ENCODE results near the gene CYP4F2.
A peak's percentile ranks its signal among the peaks of the same experiment; 100 is the strongest.
"Not testable (repeated sequence)": the region's sequence is repeated elsewhere in the genome, so short reads cannot be mapped to it uniquely, and the experiment has no call there.

Gene CYP4F2

GRCh38 chr19:15900504-15900903 lies 2.6 kb upstream of the CYP4F2 start:
- no peak for FAIRE-seq

GRCh38 chr19:15900032-15900431 lies 2.2 kb upstream of the CYP4F2 start:
- DNase-seq (ENCODE audit: low spot score); FAIRE-seq: not testable (repeated sequence)

More at GRCh38 chr19:15900504-15900903, 2.6 kb upstream of the CYP4F2 start:
- DNase-seq (ENCODE audit: low spot score), result no peak

GRCh38 chr19:15899561-15899960 lies 1.7 kb upstream of the CYP4F2 start:
- DNase-seq (ENCODE audit: low spot score); FAIRE-seq: not testable (repeated sequence)

- FAIRE-seq, result no peak
- no peak for DNase-seq (ENCODE audit: low spot score)
Measured at GRCh38 chr19:15897026-15897737, 692 bp downstream of the CYP4F2 start.

- no peak for DNase-seq (ENCODE audit: low spot score)
- FAIRE-seq, result no peak
Measured at GRCh38 chr19:15895876-15896430, 1.9 kb downstream of the CYP4F2 start.

- FAIRE-seq (no peak), DNase-seq (ENCODE audit: low spot score) (no peak)
Measured at GRCh38 chr19:15894359-15894758, 3.5 kb downstream of the CYP4F2 start.

GRCh38 chr19:15893477-15893876 lies 4.4 kb downstream of the CYP4F2 start:
- no peak for FAIRE-seq
- DNase-seq (ENCODE audit: low spot score), result no peak

GRCh38 chr19:15892012-15892411 lies 5.9 kb downstream of the CYP4F2 start:
- no peak for DNase-seq (ENCODE audit: low spot score)
- no peak for FAIRE-seq

- DNase-seq (ENCODE audit: low spot score) (no peak), FAIRE-seq (no peak)
Measured at GRCh38 chr19:15891434-15891833, 6.4 kb downstream of the CYP4F2 start.

GRCh38 chr19:15889339-15889738 lies 8.5 kb downstream of the CYP4F2 start:
- not testable (repeated sequence) for DNase-seq (ENCODE audit: low spot score); FAIRE-seq

- FAIRE-seq (no peak), DNase-seq (ENCODE audit: low spot score) (no peak)
Measured at GRCh38 chr19:15885919-15886318, 12.0 kb downstream of the CYP4F2 start.

GRCh38 chr19:15885167-15885566 lies 12.7 kb downstream of the CYP4F2 start:
- no peak for DNase-seq (ENCODE audit: low spot score)
- FAIRE-seq, result no peak

- FAIRE-seq, result not testable (repeated sequence)
Measured at GRCh38 chr19:15883329-15883728, 14.5 kb downstream of the CYP4F2 start.

GRCh38 chr19:15874821-15875474 lies 22.9 kb downstream of the CYP4F2 start:
- FAIRE-seq, result no peak
- DNase-seq (ENCODE audit: low spot score), result no peak

More at GRCh38 chr19:15883329-15883728, 14.5 kb downstream of the CYP4F2 start:
- DNase-seq (ENCODE audit: low spot score), result not testable (repeated sequence)

GRCh38 chr19:15873771-15874170 lies 24.1 kb downstream of the CYP4F2 start:
- FAIRE-seq; DNase-seq (ENCODE audit: low spot score): not testable (repeated sequence)

GRCh38 chr19:15871570-15871969 lies 26.3 kb downstream of the CYP4F2 start:
- DNase-seq (ENCODE audit: low spot score) (no peak), FAIRE-seq (no peak)

- FAIRE-seq, result no peak
Measured at GRCh38 chr19:15869873-15870272, 28.0 kb downstream of the CYP4F2 start.

GRCh38 chr19:15869109-15869555 lies 28.7 kb downstream of the CYP4F2 start:
- DNase-seq (ENCODE audit: low spot score) (peak; percentile 59), FAIRE-seq (no peak)

More at GRCh38 chr19:15869873-15870272, 28.0 kb downstream of the CYP4F2 start:
- DNase-seq (ENCODE audit: low spot score), result no peak

GRCh38 chr19:15866636-15867035 lies 31.2 kb downstream of the CYP4F2 start:
- FAIRE-seq (no peak), DNase-seq (ENCODE audit: low spot score) (no peak)

GRCh38 chr19:15864824-15865223 lies 33.0 kb downstream of the CYP4F2 start:
- no peak for DNase-seq (ENCODE audit: low spot score)
- no peak for FAIRE-seq

GRCh38 chr19:15863272-15863671 lies 34.6 kb downstream of the CYP4F2 start:
- peak; percentile 58 for DNase-seq (ENCODE audit: low spot score)

GRCh38 chr19:15862444-15862843 lies 35.4 kb downstream of the CYP4F2 start:
- DNase-seq (ENCODE audit: low spot score) (no peak), FAIRE-seq (no peak)

More at GRCh38 chr19:15863272-15863671, 34.6 kb downstream of the CYP4F2 start:
- no peak for FAIRE-seq
